ENCODE measurements around the gene EHD1. TPM values are rescaled to one million over a fixed set of nuclear protein-coding genes. Genes with fewer than 3 reads are reported as not detected.

EHD1 gene
- total and polyA plus RNA-seq, 2 of the 8 experiments (the other 6 are each of a cell fraction or from before 2014, with no cell fraction given) = 31.5 to 42.9 TPM

- Histone ChIP-seq H2BK12ac (ENCODE audit: low read depth, low read length) (no peak overlapping the region), H3K79me1 (ENCODE audit: low read depth, low read length) (no peaks in the 10 kb centered on the region), H3K4ac (replicated peaks; ENCODE audit: insufficient read length, low read depth, low read length) (no peak overlapping the region), H2BK5ac (ENCODE audit: low read depth, low read length) (no peak overlapping the region), H2BK120ac (replicated peaks; ENCODE audit: low read depth, low read length) (no peak overlapping the region), H3K27ac (ENCODE audit: low read depth, low read length) (no peak overlapping the region), H3K4me2 (ENCODE audit: insufficient read depth in 1 of 2, low read depth in 2 of 2, low read length in 2 of 2) (no peak overlapping the region), H3K9me3 (ENCODE audit: insufficient read depth in 2 of 2, low read depth in 1 of 2, low read length in 1 of 2) (no peaks in the 10 kb centered on the region), H3K23me2 (ENCODE audit: low read depth, low read length) (peaks cover 17% of the 10 kb centered on the region), H3K36me3 (ENCODE audit: control insufficient read depth in 2 of 4, insufficient read depth in 4 of 4, low read length in 3 of 4) (no peaks in the 10 kb centered on the region), H3K27me3 (replicated peaks in 1 of 4; ENCODE audit: control insufficient read depth in 3 of 4, extremely low read depth in 1 of 4, insufficient read depth in 3 of 4, low read length in 3 of 4) (peaks cover 0 to 6% (median 4%) of the 10 kb centered on the region in 4 experiments; a peak in 4 of 7 replicates), H2AFZ (ENCODE audit: low read length) (no peak overlapping the region), H4K20me1 (replicated peaks in 1 of 2; ENCODE audit: control insufficient read depth in 1 of 2, insufficient read depth in 2 of 2, low read length in 2 of 2) (no peaks in the 10 kb centered on the region), H2BK15ac (ENCODE audit: low read length) (no peak overlapping the region), H2AK5ac (ENCODE audit: low read depth, low read length) (no peak overlapping the region), H2BK20ac (ENCODE audit: low read length) (no peak overlapping the region), H3K18ac (ENCODE audit: extremely low read depth, low read length) (no peak overlapping the region), H3K56ac (replicated peaks; ENCODE audit: insufficient read length, low read depth, low read length) (no peak overlapping the region), H3K4me3 (ENCODE audit: extremely low read depth in 1 of 4, insufficient read depth in 2 of 4, low read depth in 3 of 4, low read length in 4 of 4) (no peak overlapping the region), H3K14ac (ENCODE audit: insufficient read length) (no peak overlapping the region), H3K79me2 (ENCODE audit: control insufficient read depth in 1 of 2, insufficient read depth in 2 of 2, low read length in 2 of 2) (no peaks in the 10 kb centered on the region), H4K8ac (ENCODE audit: extremely low read depth, insufficient read depth, low read length) (no peak overlapping the region), H4K5ac (ENCODE audit: insufficient read length, low read depth, low read length) (no peak overlapping the region), H3K9ac (replicated peaks in 1 of 4; ENCODE audit: extremely low read depth in 1 of 4, low read depth in 3 of 4, low read length in 3 of 4) (no peak overlapping the region), H3K4me1 (replicated peaks in 1 of 4; ENCODE audit: control insufficient read depth in 3 of 4, insufficient read depth in 4 of 4, low read length in 3 of 4) (peaks cover 0 to 9% (median 5%) of the 10 kb centered on the region in 4 experiments; a peak in 6 of 7 replicates), H3K23ac (ENCODE audit: insufficient read length) (no peak overlapping the region), H4K91ac (replicated peaks; ENCODE audit: insufficient read length, low read length) (no peak overlapping the region)
- DNase-seq (ENCODE audit: low read depth in 1 of 2, low spot score in 2 of 2) (no peak), FAIRE-seq (no peak)
- CTCF ChIA-PET (ENCODE audit: partially characterized antibody) = interaction anchor here (0.6 to 6.1 kb wide), 4 partner anchors 15 to 297 kb away, joined by 3 to 37 read pairs (median 4); partner anchors contain the start of gene GPHA2
- 88% methylated on average over 2 of the region's 3 CpGs; no CpG with 5 or more reads in 1 of the 2 experiments for WGBS, 2 experiments (ENCODE audit: extremely low coverage in 1 of 2, insufficient coverage in 1 of 2, insufficient read length in 1 of 2, insufficient replicate concordance in 2 of 2, low coverage in 1 of 2, low lambda C conversion rate in 2 of 2, missing lambda C conversion rate in 1 of 2)
- POLR2A ChIA-PET (ENCODE audit: partially characterized antibody) = no interaction called here
Measured at GRCh38 chr11:64921384-64921783, 43.0 kb upstream of the EHD1 start.
